GM18520 (cell line): ENCODE data around the gene MGAM2.

Experiments used
- ATAC-seq: cut with Tn5 transposase; IDR thresholded peaks from one replicate; pipeline ENCODE4 v1.9.1; 2021; ENCODE audit not compliant: unreplicated experiment

Gene MGAM2

GRCh38 chr7:142114207-142114606 lies 2.7 kb downstream of the MGAM2 start:
- no peak for ATAC-seq

GRCh38 chr7:142120524-142120923 lies 9.0 kb downstream of the MGAM2 start:
- ATAC-seq, result no peak

- no peak for ATAC-seq
Measured at GRCh38 chr7:142123184-142123583, 11.7 kb downstream of the MGAM2 start.

- no peak for ATAC-seq
Measured at GRCh38 chr7:142125256-142125955, 13.9 kb downstream of the MGAM2 start.

- no peak for ATAC-seq
Measured at GRCh38 chr7:142130267-142130666, 18.7 kb downstream of the MGAM2 start.

- no peak for ATAC-seq
Measured at GRCh38 chr7:142131439-142132185, 20.1 kb downstream of the MGAM2 start.

GRCh38 chr7:142133731-142134148 lies 22.2 kb downstream of the MGAM2 start:
- no peak for ATAC-seq

GRCh38 chr7:142134909-142135308 lies 23.4 kb downstream of the MGAM2 start:
- no peak for ATAC-seq

- no peak for ATAC-seq
Measured at GRCh38 chr7:142138996-142139395, 27.5 kb downstream of the MGAM2 start.

- no peak for ATAC-seq
Measured at GRCh38 chr7:142139597-142140400, 28.3 kb downstream of the MGAM2 start.

- ATAC-seq, result no peak
Measured at GRCh38 chr7:142140401-142140959, 29.0 kb downstream of the MGAM2 start.

GRCh38 chr7:142142702-142143101 lies 31.2 kb downstream of the MGAM2 start:
- no peak for ATAC-seq

GRCh38 chr7:142146124-142146523 lies 34.6 kb downstream of the MGAM2 start:
- ATAC-seq, result no peak

GRCh38 chr7:142150356-142150755 lies 38.8 kb downstream of the MGAM2 start:
- ATAC-seq, result no peak

GRCh38 chr7:142150869-142151268 lies 39.4 kb downstream of the MGAM2 start:
- ATAC-seq, result no peak

- peak; percentile 95 for ATAC-seq
Measured at GRCh38 chr7:142152076-142152475, 40.6 kb downstream of the MGAM2 start.

- ATAC-seq, result no peak
Measured at GRCh38 chr7:142153400-142153799, 41.9 kb downstream of the MGAM2 start.

- no peak for ATAC-seq
Measured at GRCh38 chr7:142158736-142159496, 47.4 kb downstream of the MGAM2 start.

GRCh38 chr7:142161921-142162320 lies 50.4 kb downstream of the MGAM2 start:
- no peak for ATAC-seq

GRCh38 chr7:142168746-142169145 lies 57.2 kb downstream of the MGAM2 start:
- no peak for ATAC-seq

- ATAC-seq, result no peak
Measured at GRCh38 chr7:142172932-142173331, 61.4 kb downstream of the MGAM2 start.
